Transverse colon (tissue), 4 donors: Measurements from ENCODE around the gene GET3.

Experiments used
- CTCF ChIP-seq, 5 experiments: fragments of 200-600 bp in 3 of 5; fragments of 450-650 bp in 2 of 5; sonication (generic) in 3 of 5; IDR thresholded peaks; 1 replicate in 2 of 5; 2 replicates in 3 of 5; pipeline ENCODE4 v1.5.1; 2016 to 2017; ENCODE audit warnings: antibody characterized with exemption in 5 of 5, inconsistent platforms in 3 of 5, mild to moderate bottlenecking in 2 of 5, moderate library complexity in 1 of 5
- EP300 ChIP-seq: sonication (generic); formaldehyde crosslinking; IDR thresholded peaks from one replicate; pipeline ENCODE4 v1.6.1; 2017; ENCODE audit warnings: antibody characterized with exemption, low read depth
- POLR2A ChIP-seq: fragments of 450-650 bp; IDR thresholded peaks from one replicate; pipeline ENCODE4 v1.6.1; 2016; ENCODE audit warnings: antibody characterized with exemption, mild to moderate bottlenecking, moderate library complexity
- POLR2AphosphoS5 ChIP-seq, 3 donors: sonication (generic); formaldehyde crosslinking; IDR thresholded peaks; one replicate each; pipeline ENCODE4 v1.6.1; 2016; ENCODE audit warnings: antibody characterized with exemption in 3 of 3

DNA sequence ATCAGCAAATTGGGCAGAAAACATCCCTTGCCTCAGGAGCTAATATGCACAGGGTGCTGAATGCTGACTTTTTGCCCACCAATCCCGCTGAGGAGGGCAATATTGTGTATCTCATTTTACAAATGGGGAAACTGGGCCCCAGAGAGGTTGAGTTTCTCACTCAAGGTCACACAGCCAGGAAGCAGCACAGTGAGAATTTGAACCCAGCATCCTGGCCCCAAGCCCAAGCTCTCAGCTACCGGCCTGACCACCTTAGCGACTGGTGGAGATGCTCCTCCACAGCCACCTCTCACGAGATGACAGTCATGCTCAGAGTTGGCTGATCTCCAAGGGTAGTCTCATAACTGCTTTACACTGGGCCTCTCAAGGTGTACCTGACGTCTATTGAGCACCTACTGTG is 44.3 kb upstream of the GET3 start:
- TF ChIP-seq CTCF (IDR thresholded peaks at IDR 0.05) (no peak), POLR2A (no peak), POLR2AphosphoS5 (IDR thresholded peaks at IDR 0.05) (no peak), EP300 (no peak)
